GM13976 (cell line): ENCODE measurements around the gene NOS1.

ENCODE experiments used
- DNase-seq: peaks from one replicate; pipeline ENCODE4 v3.0.0; 2012; ENCODE audit warnings: low spot score
- CTCF ChIP-seq: IDR thresholded peaks from 2 replicates; pipeline ENCODE4 v1.5.1; 2012; ENCODE audit warnings: borderline replicate concordance, mild to moderate bottlenecking; ENCODE audit not compliant: insufficient read depth; ENCODE audit errors: extremely low read depth, missing control alignments, control extremely low read depth
- in situ Hi-C: fragments of 300-500 bp; cut with MboI; formaldehyde crosslinking; loops from one replicate; pipeline ENCODE4 v1.12.0; 2022; ENCODE audit warnings: low sequenced_read_pairs, mixed read lengths, inconsistent platforms; ENCODE audit not compliant: unreplicated experiment

Gene NOS1

DNA sequence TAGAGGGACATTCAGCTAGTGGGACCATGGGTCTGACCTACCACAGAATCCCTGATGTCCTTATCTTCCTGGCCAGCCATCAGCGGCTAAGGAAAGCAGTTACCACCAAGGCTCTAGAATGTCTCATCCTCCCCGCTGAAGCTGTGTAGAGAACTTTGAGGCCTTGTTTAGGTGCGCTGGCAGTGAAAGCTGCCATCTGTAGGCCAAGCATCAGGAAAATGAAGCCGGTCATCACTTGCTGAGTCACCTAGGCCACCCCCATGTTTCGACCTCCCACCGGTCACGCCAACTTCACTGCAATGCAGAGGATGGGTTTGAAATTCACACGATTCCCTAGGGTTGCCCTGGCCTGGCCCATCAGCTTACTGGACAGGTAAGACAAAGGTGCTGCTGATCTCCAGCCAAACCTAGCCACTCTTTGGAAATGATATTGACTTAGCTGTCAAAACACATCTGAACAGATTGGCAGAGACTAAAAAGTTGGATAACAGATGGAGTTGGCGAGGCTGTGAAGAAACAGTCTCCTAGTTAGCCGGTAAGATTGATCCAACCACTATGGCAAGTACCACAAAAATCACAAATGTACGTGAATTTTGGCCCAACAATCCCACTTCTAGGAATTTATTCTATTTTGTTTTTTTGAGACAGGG lies 52.0 kb downstream of the NOS1 start:
- no peak for TF ChIP-seq CTCF
- no peak for DNase-seq
- in situ Hi-C loops, result no loop called here

GRCh38 chr12:117300174-117300573 lies 61.3 kb downstream of the NOS1 start:
- in situ Hi-C loops, result no loop called here
- DNase-seq, result no peak
- no peak for TF ChIP-seq CTCF

DNA sequence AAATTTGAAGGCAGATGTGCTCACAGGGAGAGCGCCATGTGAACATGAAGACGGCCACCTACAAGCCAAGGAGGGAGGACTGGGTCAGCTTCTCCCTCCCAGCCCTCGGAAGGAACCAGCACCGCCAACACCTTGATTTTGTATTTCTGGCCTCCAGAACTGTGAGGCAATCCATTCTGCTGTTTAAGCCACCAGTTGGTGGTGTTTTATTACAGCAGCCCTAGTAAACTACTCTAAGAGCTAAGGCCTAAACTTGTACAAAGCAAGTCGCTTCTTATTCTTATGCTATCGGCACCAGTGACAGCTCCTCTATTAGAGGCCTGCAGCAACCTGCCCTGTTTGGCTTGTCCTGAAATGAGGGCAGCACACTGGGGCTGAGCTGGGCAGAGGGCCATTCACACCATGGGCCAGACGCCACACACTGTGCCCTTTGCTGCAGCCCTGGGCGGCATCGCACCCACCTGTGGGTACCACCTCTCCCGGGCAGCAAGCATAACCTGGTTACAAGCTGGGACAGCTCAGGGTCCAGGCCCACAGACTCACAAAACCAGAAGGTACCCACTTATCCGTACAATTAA lies 62.7 kb downstream of the NOS1 start:
- DNase-seq, result no peak
- no peak for TF ChIP-seq CTCF
- in situ Hi-C loops, result no loop called here

GRCh38 chr12:117298191-117298590 lies 63.2 kb downstream of the NOS1 start:
- no peak for TF ChIP-seq CTCF
- in situ Hi-C loops, result no loop called here
- DNase-seq, result no peak

DNA sequence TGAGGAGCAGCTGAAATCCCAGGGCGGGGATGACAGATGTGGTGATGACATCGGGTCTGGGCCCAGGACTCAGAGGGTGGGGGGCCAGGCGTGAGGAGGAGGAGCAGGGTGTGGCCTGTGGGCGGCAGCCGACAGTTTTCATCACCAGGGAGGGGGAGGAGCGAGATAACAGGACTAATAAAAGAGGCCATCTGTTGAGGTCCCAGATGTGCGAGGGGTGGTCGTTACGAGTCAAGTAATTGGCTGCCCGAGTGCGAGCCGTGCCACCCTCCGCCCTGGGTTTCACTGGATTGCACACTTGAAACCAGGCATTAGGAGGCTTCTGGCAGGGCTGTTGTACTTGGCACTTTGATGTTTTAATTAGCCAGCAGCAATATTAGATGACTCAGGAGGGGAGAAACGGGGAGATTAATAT lies 67.2 kb downstream of the NOS1 start:
- DNase-seq, result no peak
- TF ChIP-seq CTCF, result no peak
- in situ Hi-C loops, result no loop called here

- no peak for TF ChIP-seq CTCF
- in situ Hi-C loops, result no loop called here
- no peak for DNase-seq
Observed at GRCh38 chr12:117293510-117293909, 67.9 kb downstream of the NOS1 start.
